ENCODE results near the gene LPCAT3.

Gene LPCAT3

GRCh38 chr12:6998715-6999451 is 19.4 kb downstream of the LPCAT3 start:
- no peak for DNase-seq (ENCODE audit: low spot score)

GRCh38 chr12:6996040-6996441 is 22.2 kb downstream of the LPCAT3 start:
- DNase-seq (ENCODE audit: low spot score) = no peak

- DNase-seq (ENCODE audit: low spot score) = no peak
Measured at GRCh38 chr12:6987956-6988553, 30.2 kb downstream of the LPCAT3 start.

- DNase-seq (ENCODE audit: low spot score) = no peak
Measured at GRCh38 chr12:6982532-6982931, 35.7 kb downstream of the LPCAT3 start.

GRCh38 chr12:6981152-6982052 is 36.9 kb downstream of the LPCAT3 start:
- DNase-seq (ENCODE audit: low spot score) = no peak

- no peak for DNase-seq (ENCODE audit: low spot score)
Measured at GRCh38 chr12:6980740-6981139, 37.5 kb downstream of the LPCAT3 start.

- no peak for DNase-seq (ENCODE audit: low spot score)
Measured at GRCh38 chr12:6980075-6980474, 38.2 kb downstream of the LPCAT3 start.

GRCh38 chr12:6979453-6979852 is 38.8 kb downstream of the LPCAT3 start:
- DNase-seq (ENCODE audit: low spot score) = no peak

- DNase-seq (ENCODE audit: low spot score) = no peak
Measured at GRCh38 chr12:6979021-6979420, 39.3 kb downstream of the LPCAT3 start.

GRCh38 chr12:6978611-6979011 is 39.7 kb downstream of the LPCAT3 start:
- DNase-seq (ENCODE audit: low spot score) = no peak

- no peak for DNase-seq (ENCODE audit: low spot score)
Measured at GRCh38 chr12:6978188-6978587, 40.1 kb downstream of the LPCAT3 start.

- no peak for DNase-seq (ENCODE audit: low spot score)
Measured at GRCh38 chr12:6977653-6978052, 40.6 kb downstream of the LPCAT3 start.

- DNase-seq (ENCODE audit: low spot score) = no peak
Measured at GRCh38 chr12:6975297-6976032, 42.8 kb downstream of the LPCAT3 start.

- DNase-seq (ENCODE audit: low spot score) = no peak
Measured at GRCh38 chr12:6974180-6974579, 44.1 kb downstream of the LPCAT3 start.

- no peak for DNase-seq (ENCODE audit: low spot score)
Measured at GRCh38 chr12:6970096-6970527, 48.2 kb downstream of the LPCAT3 start.

- DNase-seq (ENCODE audit: low spot score) = no peak
Measured at GRCh38 chr12:6968426-6968825, 49.9 kb downstream of the LPCAT3 start.

- no peak for DNase-seq (ENCODE audit: low spot score)
Measured at GRCh38 chr12:6967651-6968100, 50.6 kb downstream of the LPCAT3 start.

- no peak for DNase-seq (ENCODE audit: low spot score)
Measured at GRCh38 chr12:6966351-6966750, 51.9 kb downstream of the LPCAT3 start.

GRCh38 chr12:6965714-6966113 is 52.6 kb downstream of the LPCAT3 start:
- DNase-seq (ENCODE audit: low spot score) = peak; percentile 13

GRCh38 chr12:6965026-6965661 is 53.1 kb downstream of the LPCAT3 start:
- DNase-seq (ENCODE audit: low spot score) = peak; percentile 80

GRCh38 chr12:6964605-6965025 is 53.7 kb downstream of the LPCAT3 start:
- no peak for DNase-seq (ENCODE audit: low spot score)
